Spleen (tissue), 7 donors: ENCODE measurements around the gene GABARAPL1.

Source experiments
- CTCF ChIP-seq, 11 experiments: fragments of 200-600 bp in 7 of 11; fragments of 450-650 bp in 4 of 11; sonication (generic) in 4 of 11; IDR thresholded peaks in 8 of 11; conservative IDR thresholded peaks in 3 of 11; 1 replicate in 7 of 11; 2 replicates in 4 of 11; pipeline versions ENCODE4 v1.4.0 to v1.8.0; 2016 to 2021; ENCODE audit warnings: antibody characterized with exemption in 11 of 11, inconsistent platforms in 4 of 11, mild to moderate bottlenecking in 1 of 11
- POLR2A ChIP-seq, 3 donors: fragments of 450-650 bp; IDR thresholded peaks; one replicate each; pipeline ENCODE4 v1.5.1; 2017; ENCODE audit warnings: antibody characterized with exemption in 3 of 3, mild to moderate bottlenecking in 1 of 3
- donor health status: DM: no; HTN: no; CAD: no; lungs with moderate emphysema.
- donor health status: DM: no; HTN: no; CAD: no.
- donor health status: DM: no; HTN: no; CAD: no.

- TF ChIP-seq CTCF (IDR thresholded peaks at IDR 0.05 in 8 of 11, conservative IDR thresholded peaks at IDR 0.05 in 3 of 11) (no peak), POLR2A (IDR thresholded peaks at IDR 0.05) (no peak)
Observed at GRCh38 chr12:10178821-10179220, 33.9 kb upstream of the GABARAPL1 start, which contains the start of gene TMEM52B.
